Transverse colon (tissue), 3 donors: ENCODE results near the gene SMIM8.

Experiments used
- CTCF ChIP-seq, 5 experiments: fragments of 200-600 bp in 3 of 5; fragments of 450-650 bp in 2 of 5; sonication (generic) in 3 of 5; IDR thresholded peaks; 1 replicate in 2 of 5; 2 replicates in 3 of 5; pipeline ENCODE4 v1.5.1; 2016 to 2017; ENCODE audit warnings: antibody characterized with exemption in 5 of 5, inconsistent platforms in 3 of 5, mild to moderate bottlenecking in 2 of 5, moderate library complexity in 1 of 5
- EP300 ChIP-seq: sonication (generic); formaldehyde crosslinking; IDR thresholded peaks from one replicate; pipeline ENCODE4 v1.6.1; 2017; ENCODE audit warnings: antibody characterized with exemption, low read depth
- POLR2A ChIP-seq: fragments of 450-650 bp; IDR thresholded peaks from one replicate; pipeline ENCODE4 v1.6.1; 2016; ENCODE audit warnings: antibody characterized with exemption, mild to moderate bottlenecking, moderate library complexity

GRCh38 chr6:87373377-87373776 is 51.0 kb downstream of the SMIM8 start:
- TF ChIP-seq CTCF (IDR thresholded peaks at IDR 0.05) (no peak), EP300 (no peak), POLR2A (no peak)
